GM19455 (cell line): ENCODE results near the gene CYBA.
"Not testable (repeated sequence)": the region's sequence is repeated elsewhere in the genome, so short reads cannot be mapped to it uniquely, and the experiment has no call there.

Source experiments
- ATAC-seq: cut with Tn5 transposase; IDR thresholded peaks from one replicate; pipeline ENCODE4 v1.9.1; 2021; ENCODE audit not compliant: unreplicated experiment

Gene CYBA

GRCh38 chr16:88614818-88615580, 35.9 kb downstream of the CYBA start:
- ATAC-seq = no peak

DNA sequence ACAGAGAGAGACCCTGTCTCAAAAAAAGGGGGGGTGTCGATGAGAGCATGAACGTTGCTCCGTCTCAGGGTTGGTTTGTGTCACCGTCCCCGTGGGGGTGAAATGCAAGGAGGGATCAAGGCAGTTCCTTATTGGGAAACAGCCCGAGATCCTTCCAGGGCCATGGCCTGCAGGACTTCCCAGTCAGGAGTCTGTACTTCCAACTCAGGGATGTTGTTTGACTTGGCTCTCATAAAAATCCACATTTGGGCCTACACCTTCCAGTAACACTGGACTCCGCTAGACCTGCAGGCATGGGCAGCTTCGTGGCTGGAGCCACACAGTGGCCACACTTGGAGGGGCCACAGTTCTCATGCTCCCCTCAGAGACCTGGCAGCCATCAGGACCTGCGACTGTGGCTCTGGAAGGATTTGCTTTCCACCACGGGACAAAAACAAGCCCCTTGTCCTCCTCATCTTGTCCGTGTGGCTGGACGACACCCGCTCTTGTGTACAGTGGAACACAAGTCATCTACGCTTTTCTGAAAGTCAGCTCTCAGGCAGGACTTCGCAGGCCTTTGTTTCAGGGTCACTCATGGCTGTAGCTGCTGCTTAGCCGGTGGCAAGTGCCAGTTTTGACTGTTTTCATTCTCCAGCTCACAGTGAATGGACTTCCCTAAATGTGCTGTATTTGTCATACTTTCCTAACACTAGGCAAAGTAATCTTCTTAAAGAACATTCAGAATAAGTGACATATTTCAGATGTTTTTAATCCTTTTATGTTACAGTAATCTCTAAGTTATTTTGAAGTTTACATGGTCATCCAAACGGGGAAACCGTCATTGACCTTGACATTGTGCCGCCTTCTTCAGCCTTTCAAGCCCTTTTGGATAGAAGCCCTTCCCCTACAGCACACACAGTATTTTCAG, 36.7 kb downstream of the CYBA start:
- ATAC-seq = no peak

- ATAC-seq = no peak
These were observed 37.6 kb downstream of the CYBA start for GRCh38 chr16:88613293-88613692.

DNA sequence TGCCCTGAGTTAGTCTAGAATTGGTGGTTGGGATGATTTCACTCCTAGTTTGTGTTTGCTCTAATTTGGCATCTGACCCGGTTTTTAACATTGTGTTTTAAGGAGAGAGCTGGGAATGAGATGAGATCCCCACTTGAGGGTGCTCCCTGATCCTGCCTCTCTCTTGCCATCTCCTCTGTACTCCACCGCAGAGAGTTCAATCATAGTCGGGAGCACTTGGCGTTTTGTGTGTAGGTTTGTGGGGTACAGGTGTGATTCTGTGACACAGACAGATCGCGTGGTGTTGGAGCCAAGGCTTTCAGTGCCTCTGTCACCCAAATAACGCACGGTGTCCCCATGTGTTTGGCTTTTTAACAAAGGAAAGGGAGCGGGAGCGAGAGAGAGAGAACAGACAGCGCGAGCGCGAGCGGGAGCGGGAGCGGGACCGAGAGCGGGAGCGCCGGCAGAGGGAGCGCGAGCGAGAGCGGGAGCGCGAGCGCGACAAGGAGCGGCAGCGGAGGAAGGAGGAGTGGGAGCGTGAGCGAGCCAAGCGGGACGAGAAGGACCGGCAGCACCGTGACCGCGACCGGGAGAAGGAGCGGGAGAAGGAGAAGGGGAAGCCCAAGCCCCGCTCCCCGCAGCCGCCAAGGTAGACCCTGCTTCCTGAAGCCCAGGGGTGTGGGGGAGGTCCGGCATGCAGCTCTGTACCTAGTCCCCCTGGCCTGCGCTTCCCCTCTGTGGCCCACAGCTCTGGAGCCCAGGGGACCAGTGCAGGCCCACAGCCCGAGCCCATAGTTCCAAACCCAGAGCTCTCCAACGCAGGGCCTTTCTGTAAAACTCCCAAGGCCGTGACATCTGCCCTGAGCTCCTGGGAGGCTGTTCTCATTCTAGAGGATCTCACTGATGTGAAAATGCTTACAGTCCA, 39.7 kb downstream of the CYBA start:
- ATAC-seq = no peak

- ATAC-seq = no peak
These were observed 40.8 kb downstream of the CYBA start for GRCh38 chr16:88610080-88610479.

GRCh38 chr16:88609426-88609825, 41.4 kb downstream of the CYBA start:
- ATAC-seq = not testable (repeated sequence)

GRCh38 chr16:88608076-88608475, 42.8 kb downstream of the CYBA start:
- ATAC-seq = no peak

DNA sequence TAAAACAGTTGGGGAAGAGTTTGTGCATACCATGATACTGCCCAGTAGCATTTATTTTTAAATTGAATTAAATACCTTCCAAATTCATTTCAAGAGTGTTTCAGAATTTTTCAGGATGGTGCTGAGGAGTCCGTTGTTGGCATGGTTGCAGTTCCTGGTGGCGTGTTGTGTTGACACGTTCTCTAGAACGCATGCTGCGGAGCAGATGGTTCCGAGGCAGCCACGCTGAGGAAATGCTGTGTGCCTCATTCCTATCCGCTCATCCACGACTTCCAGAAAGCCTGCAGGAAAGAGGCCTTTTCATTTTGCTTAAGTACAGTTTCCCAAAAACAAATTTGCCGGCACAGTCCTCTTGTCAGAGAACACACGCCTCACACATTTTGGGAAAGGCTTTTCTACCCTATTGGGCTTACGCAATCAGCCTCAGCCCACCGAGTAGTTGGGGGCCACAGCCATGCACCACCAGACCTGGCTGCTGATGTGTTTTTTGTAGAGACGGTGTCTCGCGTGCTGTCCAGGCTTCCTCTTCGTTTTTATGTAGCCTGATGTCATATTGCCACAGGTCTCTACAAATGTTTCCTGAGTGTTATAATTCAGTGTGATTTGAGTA, 44.6 kb downstream of the CYBA start:
- ATAC-seq = no peak

- ATAC-seq = no peak
These were observed 45.4 kb downstream of the CYBA start for GRCh38 chr16:88605186-88606147.

- ATAC-seq = no peak
These were observed 48.8 kb downstream of the CYBA start for GRCh38 chr16:88602091-88602490.

DNA sequence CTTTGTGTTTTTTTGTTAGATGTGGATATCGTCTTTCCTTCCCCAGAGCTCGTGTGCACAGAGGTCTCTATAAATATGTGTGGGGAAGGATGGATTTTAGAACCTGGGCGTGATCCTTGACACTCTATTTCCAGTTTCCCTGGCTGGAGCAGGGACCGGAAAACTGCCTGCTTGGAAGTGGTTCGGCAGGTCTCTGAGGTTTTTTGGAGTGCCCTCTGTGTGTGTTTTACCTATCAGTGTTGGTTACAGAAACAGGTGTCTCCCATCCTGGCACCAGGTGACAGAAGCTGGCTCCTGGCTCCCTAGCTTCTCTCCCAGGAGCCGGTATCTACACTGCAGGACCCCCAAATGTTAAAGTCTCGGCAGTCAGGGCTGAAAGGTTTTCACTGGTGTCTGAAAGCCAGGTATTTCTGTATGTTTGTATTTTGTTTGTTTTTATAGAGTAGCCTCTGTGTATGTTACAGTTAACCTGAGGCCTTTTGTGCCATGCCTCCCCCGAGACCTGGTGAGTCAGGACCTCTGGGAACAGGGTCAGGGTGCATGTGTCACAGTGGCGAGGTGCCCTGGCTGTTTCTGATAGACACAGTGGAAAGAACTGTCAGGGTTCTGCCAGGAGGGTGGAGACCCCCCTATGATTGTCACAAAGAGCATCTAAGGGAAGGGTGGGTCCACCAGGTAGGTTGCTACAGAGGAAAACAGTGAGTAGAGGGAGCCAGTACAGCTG, 49.4 kb downstream of the CYBA start:
- ATAC-seq = no peak

GRCh38 chr16:88600539-88600896, 50.3 kb downstream of the CYBA start:
- no peak for ATAC-seq

DNA sequence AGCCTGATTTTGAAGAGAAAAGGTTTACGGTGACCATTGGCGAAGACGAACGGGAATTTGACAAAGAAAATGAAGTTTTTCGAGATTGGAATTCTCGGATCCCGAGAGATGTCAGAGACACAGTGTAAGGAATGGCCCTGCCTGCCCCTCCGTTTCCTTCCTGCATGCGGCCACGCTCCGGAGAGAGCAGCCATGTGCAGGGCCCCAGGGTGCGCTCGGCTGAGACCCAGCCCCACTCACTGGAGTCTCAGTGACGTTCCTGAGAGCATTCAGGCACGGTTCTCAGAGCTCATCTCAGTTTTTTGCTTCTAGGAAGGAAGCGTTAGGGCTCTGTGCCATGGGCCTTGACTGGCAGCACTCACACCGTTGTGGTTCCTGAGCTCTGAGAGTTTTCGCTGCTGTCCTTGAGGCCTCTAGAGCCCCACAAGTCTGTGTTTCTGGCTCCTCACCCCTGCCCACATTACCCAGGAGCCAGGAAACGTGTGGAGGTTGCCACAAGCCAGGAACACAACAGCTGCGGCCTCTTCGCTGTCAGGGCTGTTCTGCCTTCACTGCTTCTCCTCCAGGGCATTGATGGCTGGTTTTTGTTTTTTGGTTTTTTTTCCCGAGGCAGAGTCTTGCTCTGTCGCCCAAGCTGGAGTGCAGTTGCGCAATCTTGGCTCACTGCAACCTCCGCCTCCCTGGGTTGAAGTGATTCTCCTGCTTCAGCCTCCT, 50.9 kb downstream of the CYBA start:
- no peak for ATAC-seq

GRCh38 chr16:88599092-88599733, 51.6 kb downstream of the CYBA start:
- no peak for ATAC-seq

- ATAC-seq = no peak
These were observed 52.9 kb downstream of the CYBA start for GRCh38 chr16:88597856-88598491.

DNA sequence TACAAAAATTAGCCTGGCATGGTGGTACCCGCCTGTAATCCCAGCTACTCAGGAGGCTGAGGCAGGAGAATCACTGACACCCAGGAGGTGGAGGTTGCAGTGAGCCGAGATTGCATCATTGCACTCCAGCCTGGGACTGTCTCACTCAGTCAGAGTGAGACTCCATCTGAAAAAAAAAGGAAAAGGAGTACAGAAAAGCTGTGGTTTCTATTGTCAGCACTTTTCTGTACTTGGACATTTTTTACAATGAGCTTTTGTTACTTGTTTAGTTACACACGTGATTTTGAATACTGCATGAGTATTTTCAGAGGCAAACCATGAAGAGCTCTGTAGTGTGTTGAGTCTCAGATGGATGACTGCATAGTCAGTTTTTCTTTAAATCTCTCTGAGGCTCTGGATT, 54.4 kb downstream of the CYBA start:
- no peak for ATAC-seq

GRCh38 chr16:88595921-88596320, 54.9 kb downstream of the CYBA start:
- no peak for ATAC-seq
